ENCODE data around the gene ZC3H11A.
"Not testable (repeated sequence)": the region's sequence is repeated elsewhere in the genome, so short reads cannot be mapped to it uniquely, and the experiment has no call there.

The ZC3H11A gene

GRCh38 chr1:203795441-203796235, at the start of gene ZC3H11A, which contains the start of gene ZBED6:
ZC3H11A (plus strand) TSS chr1:203795623; CDS start chr1:203817071, 21,448 bp downstream.
ZBED6 (plus strand) TSS chr1:203795623; CDS start chr1:203797523, 1,900 bp downstream.
- DNase-seq = peak; percentile 95

GRCh38 chr1:203746281-203746680, 49.1 kb upstream of the ZC3H11A start:
- DNase-seq = no peak

GRCh38 chr1:203751051-203751450, 44.4 kb upstream of the ZC3H11A start:
- DNase-seq = no peak

- not testable (repeated sequence) for DNase-seq
Measured at GRCh38 chr1:203751618-203752361, 43.6 kb upstream of the ZC3H11A start.

- no peak for DNase-seq
Measured at GRCh38 chr1:203754455-203754864, 41.0 kb upstream of the ZC3H11A start.

- DNase-seq = no peak
Measured at GRCh38 chr1:203756036-203756435, 39.4 kb upstream of the ZC3H11A start.

GRCh38 chr1:203758749-203759148, 36.7 kb upstream of the ZC3H11A start:
- DNase-seq = not testable (repeated sequence)

- DNase-seq = no peak
Measured at GRCh38 chr1:203760506-203760905, 34.9 kb upstream of the ZC3H11A start.

GRCh38 chr1:203761958-203762357, 33.5 kb upstream of the ZC3H11A start:
- DNase-seq = not testable (repeated sequence)

GRCh38 chr1:203763505-203763904, 31.9 kb upstream of the ZC3H11A start:
- DNase-seq = no peak

GRCh38 chr1:203764105-203765028, 31.1 kb upstream of the ZC3H11A start:
- no peak for DNase-seq

- DNase-seq = no peak
Measured at GRCh38 chr1:203765029-203765837, 30.2 kb upstream of the ZC3H11A start, which contains the start of gene LAX1. LAX1 (plus strand) TSS chr1:203765183; CDS start chr1:203765566, 383 bp downstream.

- DNase-seq = no peak
Measured at GRCh38 chr1:203768256-203768655, 27.2 kb upstream of the ZC3H11A start.

GRCh38 chr1:203769505-203770343, 25.7 kb upstream of the ZC3H11A start:
- DNase-seq = peak; percentile 29

GRCh38 chr1:203771901-203772301, 23.5 kb upstream of the ZC3H11A start:
- DNase-seq = no peak

- no peak for DNase-seq
Measured at GRCh38 chr1:203772836-203773235, 22.6 kb upstream of the ZC3H11A start.

- no peak for DNase-seq
Measured at GRCh38 chr1:203776636-203777035, 18.8 kb upstream of the ZC3H11A start.

- no peak for DNase-seq
Measured at GRCh38 chr1:203777596-203777995, 17.8 kb upstream of the ZC3H11A start.

- no peak for DNase-seq
Measured at GRCh38 chr1:203778146-203778545, 17.3 kb upstream of the ZC3H11A start.

GRCh38 chr1:203778789-203779188, 16.6 kb upstream of the ZC3H11A start:
- DNase-seq = no peak

- DNase-seq = no peak
Measured at GRCh38 chr1:203781962-203782361, 13.5 kb upstream of the ZC3H11A start.
